ENCODE results near the gene FARS2.

DNA sequence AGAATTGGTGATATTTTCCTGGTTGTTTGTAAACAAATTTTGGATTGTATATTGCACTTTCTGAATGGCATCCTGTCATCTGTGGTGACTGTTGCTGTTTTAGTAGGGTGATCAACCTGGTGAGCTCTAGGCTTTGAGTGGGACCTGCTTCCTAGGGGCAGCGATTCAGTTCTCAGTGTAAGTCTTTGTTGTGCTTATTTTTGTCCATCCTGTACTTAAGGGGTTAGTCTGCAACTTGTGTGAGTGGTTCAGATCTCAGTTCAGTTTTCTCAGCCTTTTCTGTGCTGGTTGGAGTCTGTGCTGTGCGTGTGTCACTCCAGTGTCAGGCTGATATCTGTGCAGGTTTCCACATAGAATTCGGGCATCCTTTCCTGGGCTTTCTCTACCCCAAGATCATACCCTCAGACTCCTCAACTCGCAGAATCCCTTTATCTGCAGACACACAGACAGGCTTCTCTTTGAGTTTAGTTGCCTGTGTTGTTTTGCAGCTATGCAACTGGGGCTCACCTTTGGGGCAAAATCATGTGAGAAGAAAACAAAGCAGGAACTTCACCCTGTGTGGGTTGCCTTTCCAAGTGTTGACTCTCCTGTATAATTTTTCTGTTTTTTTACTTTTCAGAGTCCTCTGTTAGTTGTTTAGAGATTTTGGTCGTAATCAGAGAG, 177.7 kb downstream of the FARS2 start:
- TF ChIP-seq POLR2A (IDR thresholded peaks at IDR 0.05; ENCODE audit: low read depth, low read length): no peak
- no peak for TF ChIP-seq CTCF (IDR thresholded peaks at IDR 0.05; ENCODE audit: extremely low read depth in 1 of 2, insufficient read depth in 1 of 2, low read depth in 1 of 2, low read length in 2 of 2)
- no peak for TF ChIP-seq POLR2AphosphoS5 (IDR thresholded peaks at IDR 0.05; ENCODE audit: insufficient read depth, low read depth, low read length)
